GM12892 (cell line): ENCODE data around the gene CRYBG1.

Source experiments
- POLR2A ChIP-seq: IDR thresholded peaks from 2 replicates; pipeline ENCODE4 v1.6.1; 2011; ENCODE audit warnings: low read depth, low read length, control low read depth
- POLR2AphosphoS5 ChIP-seq: IDR thresholded peaks from 2 replicates; pipeline ENCODE4 v1.6.1; 2011; ENCODE audit warnings: low read depth, low read length, control low read depth
- TAF1 ChIP-seq: IDR thresholded peaks from 2 replicates; pipeline ENCODE4 v1.6.1; 2011; ENCODE audit warnings: low read depth, mild to moderate bottlenecking, control low read depth, low read length, borderline replicate concordance

DNA sequence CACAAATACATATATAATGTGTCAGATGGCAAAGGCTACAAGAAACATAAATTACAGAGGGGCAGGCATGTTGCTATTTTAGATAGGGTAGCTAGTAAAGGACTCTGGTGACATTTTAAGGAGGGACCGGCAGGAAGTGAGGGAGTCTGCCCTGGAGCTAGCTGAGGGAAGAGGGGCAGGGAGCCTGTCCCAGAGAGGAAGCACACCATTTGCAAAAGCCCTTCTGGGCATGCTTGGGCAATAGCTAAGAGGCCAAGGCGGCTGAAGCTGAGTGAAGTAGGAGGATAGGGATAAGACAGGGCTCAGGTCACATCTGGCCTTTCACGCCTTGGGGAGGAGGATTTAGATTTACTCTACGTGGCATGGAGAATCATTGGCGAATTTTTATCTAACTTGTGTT, 172.5 kb downstream of the CRYBG1 start:
- TF ChIP-seq POLR2A (no peak), POLR2AphosphoS5 (no peak; the same call in 1 of the 2 replicates), TAF1 (no peak)
